Measurements from ENCODE around the gene NMNAT1. TPM values are rescaled to one million over a fixed set of nuclear protein-coding genes. Genes with fewer than 3 reads are reported as not detected.
A peak's percentile ranks its signal among the peaks of the same experiment; 100 is the strongest.

Gene NMNAT1
- total RNA-seq, 2 experiments from 2014 or later: 7.7 to 9.6 TPM

GRCh38 chr1:9907441-9907840 is 35.8 kb upstream of the NMNAT1 start:
- ATAC-seq (no peak), DNase-seq (no peak)
- ChIA-PET CTCF (interaction anchor here (1.5 to 1.6 kb wide), 2 partner anchors 33 to 123 kb away, joined by 5 read pairs; no protein-coding TSS in a partner anchor), POLR2A (interaction anchor here (0.8 kb wide), 1 partner anchor 24 kb away, joined by 3 read pairs; no protein-coding TSS in a partner anchor)
- no peak for TF ChIP-seq CTCF (IDR thresholded peaks at IDR 0.05)
- Mint-ChIP-seq H3K27ac (no peak overlapping the region), H3K4me1 (ENCODE audit: low read depth) (peaks cover 42% of the 10 kb centered on the region), H3K4me3 (no peak overlapping the region), H3K9me3 (no peaks in the 10 kb centered on the region), H3K36me3 (ENCODE audit: low read depth) (no peaks in the 10 kb centered on the region), H3K27me3 (no peaks in the 10 kb centered on the region)
- intact Hi-C loops (cut with micrococcal nuclease): no loop called here

GRCh38 chr1:9908871-9909233 is 34.4 kb upstream of the NMNAT1 start:
- DNase-seq: no peak
- peak overlapping the region; percentile 90 for H3K4me3 Mint-ChIP-seq
- TF ChIP-seq CTCF (IDR thresholded peaks at IDR 0.05): no peak
- intact Hi-C loops (cut with micrococcal nuclease): no loop called here
- no peaks in the 10 kb centered on the region for H3K36me3 Mint-ChIP-seq (ENCODE audit: low read depth)
- no peak for ATAC-seq
- no peaks in the 10 kb centered on the region for H3K9me3 Mint-ChIP-seq
- ChIA-PET POLR2A (interaction anchor here (0.8 to 1.1 kb wide), 3 partner anchors 9 to 282 kb away, joined by 3 to 4 read pairs (median 3); no protein-coding TSS in a partner anchor), CTCF (no interaction called here)
- H3K27ac Mint-ChIP-seq: peak overlapping the region; percentile 65
- H3K4me1 Mint-ChIP-seq (ENCODE audit: low read depth): peaks cover 37% of the 10 kb centered on the region
- H3K27me3 Mint-ChIP-seq: no peaks in the 10 kb centered on the region

GRCh38 chr1:9909234-9910046 is 33.8 kb upstream of the NMNAT1 start:
- DNase-seq (peak; percentile 78), ATAC-seq (no peak)
- no peaks in the 10 kb centered on the region for H3K27me3 Mint-ChIP-seq
- H3K4me3 Mint-ChIP-seq: peak overlapping the region; percentile 90
- H3K4me1 Mint-ChIP-seq (ENCODE audit: low read depth): peaks cover 31% of the 10 kb centered on the region
- H3K27ac Mint-ChIP-seq: peak overlapping the region; percentile 65
- CTCF ChIA-PET: no interaction called here
- no peak for TF ChIP-seq CTCF (IDR thresholded peaks at IDR 0.05)
- no peaks in the 10 kb centered on the region for H3K36me3 Mint-ChIP-seq (ENCODE audit: low read depth)
- intact Hi-C loops (cut with micrococcal nuclease): no loop called here
- POLR2A ChIA-PET: interaction anchor here (0.8 to 1.0 kb wide), 2 partner anchors 16 to 282 kb away, joined by 3 to 4 read pairs; no protein-coding TSS in a partner anchor
- no peaks in the 10 kb centered on the region for H3K9me3 Mint-ChIP-seq

- intact Hi-C loops (cut with micrococcal nuclease): no loop called here
- POLR2A ChIA-PET: no interaction called here
Observed at GRCh38 chr1:9910076-9910422, 33.2 kb upstream of the NMNAT1 start, which contains the start of gene CTNNBIP1. CTNNBIP1 (minus strand) TSS chr1:9910269; CDS start chr1:9872064, 38,205 bp downstream.

More at GRCh38 chr1:9910076-9910422, 33.2 kb upstream of the NMNAT1 start, which contains the start of gene CTNNBIP1:
- Mint-ChIP-seq H3K27me3 (no peaks in the 10 kb centered on the region), H3K36me3 (ENCODE audit: low read depth) (no peaks in the 10 kb centered on the region), H3K4me3 (peak within 1 kb of the TSS; percentile 96), H3K9me3 (no peaks in the 10 kb centered on the region), H3K4me1 (ENCODE audit: low read depth) (peaks cover 27% of the 10 kb centered on the region), H3K27ac (peak within 1 kb of the TSS; percentile 98)
- CTCF ChIA-PET: interaction anchor here (1.1 to 1.2 kb wide), 2 partner anchors 36 to 40 kb away, joined by 3 to 5 read pairs; no protein-coding TSS in a partner anchor
- TF ChIP-seq CTCF (IDR thresholded peaks at IDR 0.05): no peak
- no peak for DNase-seq
- no peak for ATAC-seq
